SU-DHL-6 (cell line): ENCODE data around the gene INPP5A.

Source experiments
- H2AFZ ChIP-seq: fragments of 200-600 bp; sonication (generic); 2 replicates; pipeline ENCODE4 v1.6.1; 2014; ENCODE audit warnings: low read depth, mild to moderate bottlenecking, moderate library complexity, mixed read lengths, antibody characterized with exemption, low read length; ENCODE audit not compliant: severe bottlenecking
- H3F3A ChIP-seq: fragments of 200-600 bp; shearing (Covaris generic); 2 replicates; pipeline ENCODE4 v1.6.0; 2016; ENCODE audit warnings: antibody characterized with exemption, mild to moderate bottlenecking; ENCODE audit not compliant: insufficient read depth
- H3K27ac ChIP-seq: fragments of 200-600 bp; sonication (generic); 2 replicates; pipeline ENCODE4 v1.5.1; 2016; ENCODE audit warnings: low read depth, mild to moderate bottlenecking, low read length, moderate library complexity, mixed read lengths
- H3K27me3 ChIP-seq: fragments of 200-600 bp; sonication (generic), shearing (Covaris generic); 2 replicates; pipeline ENCODE4 v1.6.0; 2014; ENCODE audit warnings: mild to moderate bottlenecking, low read length
- H3K36me3 ChIP-seq: fragments of 200-600 bp; sonication (generic); 2 replicates; pipeline ENCODE4 v1.6.1; 2014; ENCODE audit warnings: mild to moderate bottlenecking, low read length, mixed read lengths
- H3K4me2 ChIP-seq: fragments of 300-600, 200-600 bp; shearing (Covaris generic), sonication (generic); 2 replicates; pipeline ENCODE4 v1.6.0; 2014; ENCODE audit warnings: low read length, low read depth, mild to moderate bottlenecking; ENCODE audit not compliant: poor library complexity, severe bottlenecking
- H3K4me3 ChIP-seq: fragments of 200-600 bp; sonication (generic); 2 replicates; pipeline ENCODE4 v1.5.1; 2014; ENCODE audit warnings: antibody characterized with exemption, low read length, mild to moderate bottlenecking, mixed read lengths; ENCODE audit not compliant: insufficient read depth, poor library complexity, severe bottlenecking
- H3K79me2 ChIP-seq: fragments of 200-600 bp; sonication (generic); 2 replicates; pipeline ENCODE4 v1.6.1; 2014; ENCODE audit warnings: mild to moderate bottlenecking, low read length, moderate library complexity; ENCODE audit not compliant: insufficient read depth
- H3K9ac ChIP-seq: fragments of 200-600 bp; sonication (generic); 2 replicates; pipeline ENCODE4 v1.7.0; 2014; ENCODE audit warnings: mild to moderate bottlenecking, low read length
- H3K9me2 ChIP-seq: fragments of 200-600 bp; sonication (generic); replicated peaks from 2 replicates; pipeline ENCODE4 v1.6.1; 2014; ENCODE audit warnings: low read length; ENCODE audit not compliant: insufficient read depth
- H3K9me3 ChIP-seq: fragments of 200-600 bp; sonication (generic); 2 replicates; pipeline ENCODE4 v1.6.1; 2014; ENCODE audit warnings: low read length, mixed read lengths; ENCODE audit not compliant: insufficient read depth
- H4K20me1 ChIP-seq: fragments of 200-600 bp; sonication (generic); 2 replicates; pipeline ENCODE4 v1.6.1; 2014; ENCODE audit warnings: low read depth, mild to moderate bottlenecking, antibody characterized with exemption, low read length, moderate library complexity, mixed read lengths
- CTCF ChIP-seq: fragments of 200-600 bp; sonication (generic); IDR thresholded peaks from one replicate; pipeline ENCODE4 v1.5.1; 2017; ENCODE audit warnings: antibody characterized with exemption, mild to moderate bottlenecking, low read length, moderate library complexity; ENCODE audit not compliant: insufficient read depth, poor library complexity, severe bottlenecking
- EZH2phosphoT487 ChIP-seq: fragments of 200-600 bp; sonication (generic), shearing (Covaris generic); conservative IDR thresholded peaks from 2 replicates; pipeline ENCODE4 v1.6.1; 2018; ENCODE audit warnings: mild to moderate bottlenecking, antibody characterized with exemption, low read length, moderate library complexity, mixed read lengths

The INPP5A gene

GRCh38 chr10:132664883-132665282, 127.3 kb downstream of the INPP5A start:
- Histone ChIP-seq H3K4me3 (no peak overlapping the region), H3K9ac (no peak overlapping the region), H3K27ac (no peak overlapping the region), H2AFZ (no peak overlapping the region), H3K9me3 (no peaks in the 10 kb centered on the region), H3K27me3 (no peaks in the 10 kb centered on the region), H3K79me2 (no peaks in the 10 kb centered on the region), H3K36me3 (no peaks in the 10 kb centered on the region), H3F3A (no peaks in the 10 kb centered on the region), H3K4me2 (no peak overlapping the region), H3K9me2 (no peaks in the 10 kb centered on the region), H4K20me1 (no peaks in the 10 kb centered on the region)
- TF ChIP-seq EZH2phosphoT487, result no peak

- Histone ChIP-seq H3K9me3 (no peaks in the 10 kb centered on the region), H3F3A (no peaks in the 10 kb centered on the region), H4K20me1 (no peaks in the 10 kb centered on the region), H3K9me2 (no peaks in the 10 kb centered on the region), H3K4me2 (no peak overlapping the region), H3K4me3 (no peak overlapping the region), H3K27ac (no peak overlapping the region), H3K36me3 (no peaks in the 10 kb centered on the region), H2AFZ (no peak overlapping the region), H3K79me2 (no peaks in the 10 kb centered on the region), H3K9ac (no peak overlapping the region), H3K27me3 (no peaks in the 10 kb centered on the region)
- TF ChIP-seq EZH2phosphoT487, result no peak
- TF ChIP-seq CTCF, result no peak
These were observed 128.5 kb downstream of the INPP5A start for GRCh38 chr10:132665946-132666704.

- H3K36me3 ChIP-seq, result no peaks in the 10 kb centered on the region
- H3K4me3 ChIP-seq, result no peak overlapping the region
- H3K9me2 ChIP-seq, result no peaks in the 10 kb centered on the region
- H3K4me2 ChIP-seq, result no peak overlapping the region
- no peak overlapping the region for H3K9ac ChIP-seq
- no peaks in the 10 kb centered on the region for H3K27me3 ChIP-seq
- no peak overlapping the region for H3K27ac ChIP-seq
- no peak overlapping the region for H2AFZ ChIP-seq
- no peak for TF ChIP-seq EZH2phosphoT487
- no peak for TF ChIP-seq CTCF
- H3F3A ChIP-seq, result no peaks in the 10 kb centered on the region
- no peaks in the 10 kb centered on the region for H4K20me1 ChIP-seq
- H3K79me2 ChIP-seq, result no peaks in the 10 kb centered on the region
- H3K9me3 ChIP-seq, result no peaks in the 10 kb centered on the region
These were observed 129.2 kb downstream of the INPP5A start for GRCh38 chr10:132666705-132667341.
